Vagina (tissue), 2 donors: Measurements from ENCODE around the gene PRDM5. TPM values are rescaled to one million over a fixed set of nuclear protein-coding genes. Genes with fewer than 3 reads are reported as not detected.

ENCODE experiments used
- DNase-seq, 2 donors: peaks; one replicate each; pipeline ENCODE4 v3.0.0-alpha.2; 2017; ENCODE audit errors: extremely low spot score in 2 of 2
- H3K27ac ChIP-seq: fragments of 200-600 bp; sonication (generic); one replicate; pipeline ENCODE4 v1.5.1; 2019
- H3K27me3 ChIP-seq: fragments of 200-600 bp; sonication (generic); one replicate; pipeline ENCODE4 v1.5.1; 2019
- H3K36me3 ChIP-seq, 2 donors: fragments of 200-600 bp; sonication (generic); one replicate each; pipeline ENCODE4 v1.5.1; 2017 to 2019
- H3K4me1 ChIP-seq: fragments of 200-600 bp; sonication (generic); one replicate; pipeline ENCODE4 v1.5.1; 2019
- H3K4me3 ChIP-seq, 2 donors: fragments of 200-600 bp; sonication (generic); 1 replicate in 1 of 2; 2 replicates in 1 of 2; pipeline ENCODE4 v1.5.1; 2016 to 2019
- H3K9me3 ChIP-seq: fragments of 200-600 bp; sonication (generic); one replicate; pipeline ENCODE4 v1.5.1; 2019
- POLR2A ChIP-seq, 2 donors: fragments of 450-650 bp; IDR thresholded peaks; one replicate each; pipeline ENCODE4 v1.6.1; 2017; ENCODE audit warnings: antibody characterized with exemption in 2 of 2, mild to moderate bottlenecking in 2 of 2, moderate library complexity in 2 of 2
- POLR2AphosphoS5 ChIP-seq, 2 donors: sonication (generic); formaldehyde crosslinking; IDR thresholded peaks; one replicate each; pipeline ENCODE4 v1.9.0; 2017; ENCODE audit warnings: antibody characterized with exemption in 2 of 2, mild to moderate bottlenecking in 2 of 2, low read depth in 1 of 2; ENCODE audit not compliant: insufficient read depth in 1 of 2
- intact Hi-C: fragments of 100-400 bp; cut with DNase I; formaldehyde crosslinking; loops from one replicate; pipeline ENCODE4 v1.15.1; 2023
- total RNA-seq: library from RNA; depleted of rRNA; stranded (reverse); fragments of >200 nt; gene quantifications from one replicate; pipeline ENCODE4 v1.2.3, GENCODE V29; 2016
- TF ChIP-seq, protein P1 (sequence below), 3 experiments: fragments of 450-650 bp in 2 of 3; fragments of 200-600 bp in 1 of 3; sonication (generic) in 1 of 3; IDR thresholded peaks; one replicate each; pipeline ENCODE4 v1.5.1; 2017 to 2019; ENCODE audit warnings: antibody characterized with exemption in 3 of 3, mild to moderate bottlenecking in 2 of 3, moderate library complexity in 2 of 3

PRDM5 gene
- total RNA-seq, 1 donor from 2014 or later = 15.2 TPM

DNA sequence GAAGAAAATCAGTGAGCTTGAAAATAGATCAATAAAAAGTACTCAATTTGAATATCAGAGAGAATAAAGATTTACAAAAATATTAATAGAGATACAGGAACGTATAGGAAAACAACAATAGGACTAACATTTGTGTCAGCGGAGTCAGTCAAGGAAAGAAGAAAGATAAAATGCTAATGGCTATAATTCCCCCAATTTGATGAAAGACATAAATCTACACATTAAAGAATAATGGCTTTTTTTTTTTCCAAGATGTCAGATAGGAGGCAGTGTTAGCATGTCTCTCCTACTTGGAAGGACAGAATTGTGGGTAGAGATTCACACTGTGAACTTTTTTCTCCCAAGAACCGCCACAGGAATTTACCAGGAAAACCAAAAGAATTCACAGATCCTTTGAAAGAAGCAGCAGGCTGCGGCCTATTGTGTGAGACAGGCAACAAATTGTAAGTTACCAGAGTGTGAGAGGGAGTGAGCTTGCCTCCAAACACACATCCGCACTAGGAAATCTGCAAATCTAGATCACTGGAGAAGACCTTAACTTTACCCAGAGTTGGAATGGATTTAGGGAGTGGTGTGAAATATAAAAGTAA, 249.9 kb downstream of the PRDM5 start:
- intact Hi-C loops = no loop called here
- H3K9me3 ChIP-seq = no peaks in the 10 kb centered on the region
- no peaks in the 10 kb centered on the region for H3K36me3 ChIP-seq
- no peaks in the 10 kb centered on the region for H3K4me1 ChIP-seq
- H3K27me3 ChIP-seq = no peaks in the 10 kb centered on the region
- no peak overlapping the region for H3K27ac ChIP-seq
- TF ChIP-seq POLR2AphosphoS5 (IDR thresholded peaks at IDR 0.05; ENCODE audit: insufficient read depth in 1 of 2, low read depth in 1 of 2) (no peak), POLR2A (IDR thresholded peaks at IDR 0.05) (no peak)
- TF ChIP-seq, protein P1, sequence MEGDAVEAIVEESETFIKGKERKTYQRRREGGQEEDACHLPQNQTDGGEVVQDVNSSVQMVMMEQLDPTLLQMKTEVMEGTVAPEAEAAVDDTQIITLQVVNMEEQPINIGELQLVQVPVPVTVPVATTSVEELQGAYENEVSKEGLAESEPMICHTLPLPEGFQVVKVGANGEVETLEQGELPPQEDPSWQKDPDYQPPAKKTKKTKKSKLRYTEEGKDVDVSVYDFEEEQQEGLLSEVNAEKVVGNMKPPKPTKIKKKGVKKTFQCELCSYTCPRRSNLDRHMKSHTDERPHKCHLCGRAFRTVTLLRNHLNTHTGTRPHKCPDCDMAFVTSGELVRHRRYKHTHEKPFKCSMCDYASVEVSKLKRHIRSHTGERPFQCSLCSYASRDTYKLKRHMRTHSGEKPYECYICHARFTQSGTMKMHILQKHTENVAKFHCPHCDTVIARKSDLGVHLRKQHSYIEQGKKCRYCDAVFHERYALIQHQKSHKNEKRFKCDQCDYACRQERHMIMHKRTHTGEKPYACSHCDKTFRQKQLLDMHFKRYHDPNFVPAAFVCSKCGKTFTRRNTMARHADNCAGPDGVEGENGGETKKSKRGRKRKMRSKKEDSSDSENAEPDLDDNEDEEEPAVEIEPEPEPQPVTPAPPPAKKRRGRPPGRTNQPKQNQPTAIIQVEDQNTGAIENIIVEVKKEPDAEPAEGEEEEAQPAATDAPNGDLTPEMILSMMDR (IDR thresholded peaks at IDR 0.05) = no peak
- H3K4me3 ChIP-seq = no peak overlapping the region
- DNase-seq = no peak

DNA sequence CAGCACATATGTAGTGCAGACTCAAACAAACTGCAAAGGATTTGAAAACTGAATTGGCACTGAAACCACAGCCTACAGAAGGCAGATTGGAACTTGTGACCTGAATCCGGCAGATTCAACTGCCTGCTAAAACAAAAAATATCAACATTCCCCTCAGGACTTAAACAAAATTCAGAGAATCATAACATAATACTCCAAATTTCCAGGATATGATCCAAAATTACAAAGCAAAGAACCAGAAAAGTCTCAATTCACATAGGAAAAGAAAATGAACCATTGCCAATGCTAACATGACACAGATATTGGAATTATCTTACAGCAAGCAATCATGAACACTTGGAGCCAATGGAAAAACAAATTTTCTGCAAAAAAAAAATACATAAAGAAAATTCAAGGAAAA, 250.4 kb downstream of the PRDM5 start:
- no peak overlapping the region for H3K4me3 ChIP-seq

DNA sequence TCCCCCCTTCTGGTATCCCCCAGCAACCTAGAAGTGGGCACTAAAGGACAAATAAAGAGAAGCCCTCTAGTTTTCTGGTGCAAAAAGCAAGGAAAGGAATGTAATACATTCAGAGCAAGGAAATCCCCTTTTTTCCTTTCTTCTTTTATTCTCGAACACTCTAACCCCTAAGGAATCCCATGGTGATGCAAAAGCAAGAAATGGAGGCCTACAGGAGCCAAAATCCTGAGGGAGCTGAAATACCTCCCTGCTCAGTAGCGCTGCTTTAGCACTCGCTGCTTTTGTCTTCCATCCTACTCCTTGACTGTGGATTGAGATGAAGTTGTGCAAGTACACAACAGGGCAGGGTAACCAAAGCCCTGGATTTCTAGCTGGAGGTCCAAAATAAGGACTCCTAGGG, 251.0 kb downstream of the PRDM5 start:
- intact Hi-C loops = no loop called here
- Histone ChIP-seq H3K27me3 (no peaks in the 10 kb centered on the region), H3K9me3 (no peaks in the 10 kb centered on the region), H3K36me3 (no peaks in the 10 kb centered on the region), H3K4me1 (no peaks in the 10 kb centered on the region), H3K4me3 (no peak overlapping the region), H3K27ac (no peak overlapping the region)
- DNase-seq = no peak
- TF ChIP-seq POLR2A (IDR thresholded peaks at IDR 0.05) (no peak), POLR2AphosphoS5 (IDR thresholded peaks at IDR 0.05; ENCODE audit: insufficient read depth in 1 of 2, low read depth in 1 of 2) (no peak)
- TF ChIP-seq, protein P1 (IDR thresholded peaks at IDR 0.05) = no peak

More for the DNA sequence above, 250.4 kb downstream of the PRDM5 start:
- Histone ChIP-seq H3K27me3 (no peaks in the 10 kb centered on the region), H3K4me1 (no peaks in the 10 kb centered on the region), H3K9me3 (no peaks in the 10 kb centered on the region), H3K36me3 (no peaks in the 10 kb centered on the region), H3K27ac (no peak overlapping the region)
- intact Hi-C loops = no loop called here
- TF ChIP-seq POLR2AphosphoS5 (IDR thresholded peaks at IDR 0.05; ENCODE audit: insufficient read depth in 1 of 2, low read depth in 1 of 2) (no peak), POLR2A (IDR thresholded peaks at IDR 0.05) (no peak)
- TF ChIP-seq, protein P1 (IDR thresholded peaks at IDR 0.05) = no peak
- no peak for DNase-seq

DNA sequence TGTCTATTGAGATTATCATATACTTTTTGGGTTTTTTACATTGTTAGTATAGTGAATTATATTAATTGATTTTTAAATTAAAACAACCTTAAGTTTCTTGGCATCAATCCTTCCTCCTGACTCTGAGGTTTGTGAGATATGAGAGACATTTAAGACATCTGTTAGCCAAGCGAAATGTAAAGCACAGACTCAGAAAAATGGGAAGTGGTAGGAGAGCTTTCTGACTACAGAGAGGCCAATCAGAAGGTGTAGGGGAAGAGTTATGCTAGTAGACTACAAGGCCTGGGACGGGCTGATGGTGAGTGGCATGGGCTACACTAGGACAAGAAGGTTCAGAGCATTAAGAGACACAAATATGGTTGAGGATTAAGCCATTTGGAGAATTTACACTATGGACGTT, 255.4 kb downstream of the PRDM5 start:
- H3K27ac ChIP-seq = no peak overlapping the region
- no peak overlapping the region for H3K4me3 ChIP-seq
- DNase-seq = no peak
- TF ChIP-seq, protein P1 (IDR thresholded peaks at IDR 0.05) = no peak
- TF ChIP-seq POLR2A (IDR thresholded peaks at IDR 0.05) (no peak), POLR2AphosphoS5 (IDR thresholded peaks at IDR 0.05; ENCODE audit: insufficient read depth in 1 of 2, low read depth in 1 of 2) (no peak)
- H3K27me3 ChIP-seq = no peaks in the 10 kb centered on the region
- no peaks in the 10 kb centered on the region for H3K9me3 ChIP-seq
- no peaks in the 10 kb centered on the region for H3K36me3 ChIP-seq
- H3K4me1 ChIP-seq = no peaks in the 10 kb centered on the region
- intact Hi-C loops = no loop called here

DNA sequence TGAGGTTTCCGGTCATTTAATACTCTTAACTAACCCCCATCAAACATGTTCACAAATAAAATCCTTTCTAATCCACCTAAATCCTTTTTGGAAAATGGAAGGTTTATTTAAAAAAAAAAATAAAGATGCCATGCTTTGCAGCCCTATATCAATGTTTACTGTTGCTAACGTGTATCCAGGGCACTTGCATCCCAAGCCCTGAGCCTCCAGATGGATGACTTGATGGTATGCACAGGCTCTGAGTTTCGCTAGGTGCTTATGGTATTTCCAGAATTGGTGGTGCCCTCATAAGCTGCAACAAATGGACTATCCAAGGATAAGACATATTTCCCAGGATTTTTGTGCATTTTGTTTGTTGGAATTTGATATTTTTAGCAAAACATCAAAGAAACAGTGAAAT, 257.7 kb downstream of the PRDM5 start:
- H3K4me1 ChIP-seq = no peaks in the 10 kb centered on the region
- H3K36me3 ChIP-seq = no peaks in the 10 kb centered on the region
- TF ChIP-seq POLR2A (IDR thresholded peaks at IDR 0.05) (no peak), POLR2AphosphoS5 (IDR thresholded peaks at IDR 0.05; ENCODE audit: insufficient read depth in 1 of 2, low read depth in 1 of 2) (no peak)
- TF ChIP-seq, protein P1 (IDR thresholded peaks at IDR 0.05) = no peak
- intact Hi-C loops = no loop called here
- H3K9me3 ChIP-seq = no peaks in the 10 kb centered on the region
- H3K27me3 ChIP-seq = no peaks in the 10 kb centered on the region
- DNase-seq = no peak
- no peak overlapping the region for H3K27ac ChIP-seq
- H3K4me3 ChIP-seq = no peak overlapping the region
